SK-N-MC (cell line): Measurements from ENCODE around the gene MRPS9.

Experiments used
- EZH2 ChIP-seq: fragments of 200-600 bp; sonication (generic); IDR thresholded peaks from one replicate; pipeline ENCODE4 v1.6.1; 2017; ENCODE audit warnings: antibody characterized with exemption
- POLR2AphosphoS5 ChIP-seq: IDR thresholded peaks from 2 replicates; pipeline ENCODE4 v1.6.1; 2012; ENCODE audit warnings: mild to moderate bottlenecking, low read depth, low read length, borderline replicate concordance

DNA sequence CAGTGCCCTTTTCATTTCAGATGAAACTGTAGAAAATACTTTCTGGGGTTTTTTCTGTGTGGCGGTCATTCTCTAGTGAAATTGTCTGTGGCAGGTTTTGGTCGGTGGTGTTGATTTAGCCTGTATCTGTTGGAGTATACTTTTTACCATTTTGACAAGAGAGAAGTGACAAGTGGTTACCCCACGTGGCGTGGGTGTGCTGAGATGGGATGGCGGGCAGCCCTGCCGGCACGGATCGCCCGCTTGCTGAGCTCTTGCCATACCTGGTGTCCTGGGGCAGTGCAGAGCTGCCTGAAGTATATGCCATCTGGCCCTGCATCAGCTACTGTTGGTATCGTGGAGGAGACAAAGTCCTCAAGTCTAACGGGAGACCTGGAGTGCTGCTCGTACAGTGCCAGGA lies 64.1 kb downstream of the MRPS9 start:
- TF ChIP-seq POLR2AphosphoS5 = no peak
- TF ChIP-seq EZH2 = no peak
